ENCODE measurements around the gene ETFA. TPM values are rescaled to one million over a fixed set of nuclear protein-coding genes. Genes with fewer than 3 reads are reported as not detected.
A peak's percentile ranks its signal among the peaks of the same experiment; 100 is the strongest.

The ETFA gene
- total RNA-seq, 2 donors from 2014 or later = 164 to 173 TPM

GRCh38 chr15:76221085-76221767, 90.0 kb downstream of the ETFA start:
- no peak for DNase-seq (ENCODE audit: low spot score in 2 of 2)
- Mint-ChIP-seq H3K9me3 (no peaks in the 10 kb centered on the region), H3K36me3 (peaks cover 14 to 23% of the 10 kb centered on the region in 2 donors), H3K27ac (no peak overlapping the region)
- ATAC-seq = no peak

GRCh38 chr15:76217882-76218217, 93.4 kb downstream of the ETFA start:
- H3K9me3 Mint-ChIP-seq = no peaks in the 10 kb centered on the region
- H3K27ac Mint-ChIP-seq = no peak overlapping the region
- peaks cover 9 to 18% of the 10 kb centered on the region in 2 donors for H3K36me3 Mint-ChIP-seq
- DNase-seq (ENCODE audit: low spot score in 2 of 2) (no peak), ATAC-seq (no peak)

- peaks cover 6 to 15% of the 10 kb centered on the region in 2 donors for H3K36me3 Mint-ChIP-seq
- ATAC-seq = no peak
- no peaks in the 10 kb centered on the region for H3K9me3 Mint-ChIP-seq
- peak overlapping the region in 1 of 2 donors; percentile 4 for H3K27ac Mint-ChIP-seq
- no peak for DNase-seq (ENCODE audit: low spot score in 2 of 2)
Measured at GRCh38 chr15:76217029-76217881, 94.0 kb downstream of the ETFA start.

- DNase-seq (ENCODE audit: low spot score in 2 of 2) = no peak
- no peak for ATAC-seq
- Mint-ChIP-seq H3K9me3 (no peaks in the 10 kb centered on the region), H3K27ac (no peak overlapping the region), H3K36me3 (peaks cover 5 to 6% of the 10 kb centered on the region in 2 donors)
Measured at GRCh38 chr15:76215634-76216033, 95.6 kb downstream of the ETFA start.

- Mint-ChIP-seq H3K36me3 (no peaks in the 10 kb centered on the region), H3K27ac (no peak overlapping the region), H3K9me3 (no peaks in the 10 kb centered on the region)
- DNase-seq (ENCODE audit: low spot score in 2 of 2) (no peak), ATAC-seq (peak in 1 of 2 donors; percentile 41)
Measured at GRCh38 chr15:76209942-76210341, 101.3 kb downstream of the ETFA start.

GRCh38 chr15:76209523-76209922, 101.7 kb downstream of the ETFA start:
- Mint-ChIP-seq H3K9me3 (no peaks in the 10 kb centered on the region), H3K36me3 (no peaks in the 10 kb centered on the region), H3K27ac (no peak overlapping the region)
- ATAC-seq (no peak), DNase-seq (ENCODE audit: low spot score in 2 of 2) (no peak)

- ATAC-seq (peak; percentile 48 to 54), DNase-seq (ENCODE audit: low spot score in 2 of 2) (no peak)
- no peaks in the 10 kb centered on the region for H3K9me3 Mint-ChIP-seq
- peak overlapping the region; percentile 22 to 25 for H3K27ac Mint-ChIP-seq
- H3K36me3 Mint-ChIP-seq = no peaks in the 10 kb centered on the region
Measured at GRCh38 chr15:76208786-76209424, 102.4 kb downstream of the ETFA start.

GRCh38 chr15:76208084-76208785, 103.0 kb downstream of the ETFA start:
- DNase-seq (ENCODE audit: low spot score in 2 of 2) (peak in 1 of 2 donors; percentile 35), ATAC-seq (no peak)
- Mint-ChIP-seq H3K36me3 (no peaks in the 10 kb centered on the region), H3K9me3 (no peaks in the 10 kb centered on the region), H3K27ac (peak overlapping the region; percentile 61 to 73)

- Mint-ChIP-seq H3K9me3 (no peaks in the 10 kb centered on the region), H3K36me3 (no peaks in the 10 kb centered on the region), H3K27ac (no peak overlapping the region)
- ATAC-seq (no peak), DNase-seq (ENCODE audit: low spot score in 2 of 2) (peak in 1 of 2 donors; percentile 49)
Measured at GRCh38 chr15:76206325-76206976, 104.8 kb downstream of the ETFA start.

- no peak overlapping the region for H3K27ac Mint-ChIP-seq
- H3K36me3 Mint-ChIP-seq = no peaks in the 10 kb centered on the region
- H3K9me3 Mint-ChIP-seq = no peaks in the 10 kb centered on the region
- DNase-seq (ENCODE audit: low spot score in 2 of 2) (peak in 1 of 2 donors; percentile 20), ATAC-seq (no peak)
Measured at GRCh38 chr15:76204916-76205460, 106.3 kb downstream of the ETFA start.

GRCh38 chr15:76204109-76204845, 107.0 kb downstream of the ETFA start:
- peak in 1 of 2 donors; percentile 44 for DNase-seq (ENCODE audit: low spot score in 2 of 2)
- no peak for ATAC-seq
- Mint-ChIP-seq H3K9me3 (no peaks in the 10 kb centered on the region), H3K27ac (no peak overlapping the region), H3K36me3 (no peaks in the 10 kb centered on the region)

- Mint-ChIP-seq H3K27ac (no peak overlapping the region), H3K9me3 (no peaks in the 10 kb centered on the region), H3K36me3 (no peaks in the 10 kb centered on the region)
- ATAC-seq (no peak), DNase-seq (ENCODE audit: low spot score in 2 of 2) (peak in 1 of 2 donors; percentile 39)
Measured at GRCh38 chr15:76203346-76204108, 107.7 kb downstream of the ETFA start.

- Mint-ChIP-seq H3K36me3 (no peaks in the 10 kb centered on the region), H3K27ac (peak overlapping the region in 1 of 2 donors; percentile 15), H3K9me3 (no peaks in the 10 kb centered on the region)
- ATAC-seq (no peak), DNase-seq (ENCODE audit: low spot score in 2 of 2) (peak in 1 of 2 donors; percentile 34)
Measured at GRCh38 chr15:76201536-76202255, 109.6 kb downstream of the ETFA start.

GRCh38 chr15:76200641-76201105, 110.6 kb downstream of the ETFA start:
- Mint-ChIP-seq H3K27ac (peak overlapping the region; percentile 5 to 58), H3K9me3 (no peaks in the 10 kb centered on the region), H3K36me3 (no peaks in the 10 kb centered on the region)
- ATAC-seq (no peak), DNase-seq (ENCODE audit: low spot score in 2 of 2) (peak in 1 of 2 donors; percentile 42)

Measured in activated naive CD4-positive, alpha-beta T cell treated with anti-CD3 and anti-CD28 coated beads, Interleukin-2, amount 50 U/mL, for 72 hours (primary cell).